NCI-H2081 treated with DMSO at 0.1 percent for 48 hours (cell line): ENCODE data around the gene ARCN1.

ENCODE experiments used
- DNase-seq: peaks from one replicate; lab custom pipeline; 2025; lab: John Stamatoyannopoulos, UW

The ARCN1 gene

GRCh38 chr11:118638726-118639125 lies 66.5 kb downstream of the ARCN1 start:
- DNase-seq: no peak

- DNase-seq: no peak
Observed at GRCh38 chr11:118639899-118640298, 67.7 kb downstream of the ARCN1 start.

- DNase-seq: no peak
Observed at GRCh38 chr11:118640332-118641154, 68.3 kb downstream of the ARCN1 start.

- peak; percentile 67 for DNase-seq
Observed at GRCh38 chr11:118641397-118642019, 69.3 kb downstream of the ARCN1 start.

- no peak for DNase-seq
Observed at GRCh38 chr11:118643142-118643994, 71.2 kb downstream of the ARCN1 start.

GRCh38 chr11:118643995-118644345 lies 71.8 kb downstream of the ARCN1 start:
- no peak for DNase-seq

- no peak for DNase-seq
Observed at GRCh38 chr11:118644496-118644895, 72.3 kb downstream of the ARCN1 start.

GRCh38 chr11:118645066-118645715 lies 73.0 kb downstream of the ARCN1 start:
- DNase-seq: no peak

GRCh38 chr11:118646393-118646792 lies 74.2 kb downstream of the ARCN1 start:
- DNase-seq: no peak

- DNase-seq: no peak
Observed at GRCh38 chr11:118648291-118648690, 76.1 kb downstream of the ARCN1 start.

- DNase-seq: no peak
Observed at GRCh38 chr11:118649941-118650340, 77.7 kb downstream of the ARCN1 start.

- no peak for DNase-seq
Observed at GRCh38 chr11:118650366-118650765, 78.2 kb downstream of the ARCN1 start.

GRCh38 chr11:118651820-118652219 lies 79.6 kb downstream of the ARCN1 start:
- DNase-seq: no peak
